Breast epithelium (tissue), 4 donors: ENCODE results near the gene TBL2. TPM values are rescaled to one million over a fixed set of nuclear protein-coding genes. Genes with fewer than 3 reads are reported as not detected.
"Not testable (repeated sequence)": the region's sequence is repeated elsewhere in the genome, so short reads cannot be mapped to it uniquely, and the experiment has no call there.

ENCODE experiments used
- DNase-seq, 2 donors: peaks; one replicate each; pipeline ENCODE4 v3.0.0-alpha.2; 2019; ENCODE audit warnings: low spot score in 2 of 2
- H3K27ac ChIP-seq, 2 donors: fragments of 200-600 bp; sonication (generic) in 1 of 2; one replicate each; pipeline ENCODE4 v1.5.1; 2016 to 2019; ENCODE audit warnings: mild to moderate bottlenecking in 1 of 2
- H3K27me3 ChIP-seq, 2 donors: fragments of 200-600 bp; sonication (generic) in 1 of 2; one replicate each; pipeline versions ENCODE4 v1.5.1 to v1.6.0; 2017 to 2019; ENCODE audit warnings: control low read depth in 1 of 2, mild to moderate bottlenecking in 1 of 2
- H3K36me3 ChIP-seq: fragments of 200-600 bp; one replicate; pipeline ENCODE4 v1.5.1; 2019
- H3K4me1 ChIP-seq, 2 donors: fragments of 200-600 bp; sonication (generic); one replicate each; pipeline ENCODE4 v1.5.1; 2016 to 2019; ENCODE audit warnings: control low read depth in 1 of 2
- H3K4me3 ChIP-seq, 3 donors: fragments of 200-600 bp; sonication (generic); 1 replicate in 2 of 3; 2 replicates in 1 of 3; pipeline ENCODE4 v1.5.1; 2016 to 2019; ENCODE audit warnings: mild to moderate bottlenecking in 3 of 3, moderate library complexity in 2 of 3
- H3K9me3 ChIP-seq, 2 donors: fragments of 200-600 bp; sonication (generic) in 1 of 2; one replicate each; pipeline ENCODE4 v1.5.1; 2016 to 2019; ENCODE audit warnings: control low read depth in 1 of 2
- CTCF ChIP-seq, 3 donors: fragments of 450-650 bp; IDR thresholded peaks; one replicate each; pipeline ENCODE4 v1.5.1; 2016 to 2017; ENCODE audit warnings: antibody characterized with exemption in 3 of 3, mild to moderate bottlenecking in 3 of 3, moderate library complexity in 3 of 3
- POLR2A ChIP-seq: fragments of 450-650 bp; IDR thresholded peaks from one replicate; pipeline ENCODE4 v1.6.1; 2016; ENCODE audit warnings: antibody characterized with exemption, mild to moderate bottlenecking, moderate library complexity
- POLR2AphosphoS5 ChIP-seq, 3 donors: sonication (generic); formaldehyde crosslinking; IDR thresholded peaks; one replicate each; pipeline ENCODE4 v1.6.1; 2017; ENCODE audit warnings: antibody characterized with exemption in 3 of 3
- intact Hi-C: fragments of 100-400 bp; cut with DNase I; formaldehyde crosslinking; loops from one replicate; pipeline ENCODE4 v1.15.1; 2023; ENCODE audit warnings: low total_unique reads
- total RNA-seq, 3 donors: library from RNA; depleted of rRNA; stranded (reverse); fragments of >200 nt; gene quantifications; one replicate each; pipeline ENCODE4 v1.1.0, GENCODE V29; 2016

TBL2 gene
- total RNA-seq, 3 donors from 2014 or later, result 31.0 to 39.3 (median 32.1) TPM

DNA sequence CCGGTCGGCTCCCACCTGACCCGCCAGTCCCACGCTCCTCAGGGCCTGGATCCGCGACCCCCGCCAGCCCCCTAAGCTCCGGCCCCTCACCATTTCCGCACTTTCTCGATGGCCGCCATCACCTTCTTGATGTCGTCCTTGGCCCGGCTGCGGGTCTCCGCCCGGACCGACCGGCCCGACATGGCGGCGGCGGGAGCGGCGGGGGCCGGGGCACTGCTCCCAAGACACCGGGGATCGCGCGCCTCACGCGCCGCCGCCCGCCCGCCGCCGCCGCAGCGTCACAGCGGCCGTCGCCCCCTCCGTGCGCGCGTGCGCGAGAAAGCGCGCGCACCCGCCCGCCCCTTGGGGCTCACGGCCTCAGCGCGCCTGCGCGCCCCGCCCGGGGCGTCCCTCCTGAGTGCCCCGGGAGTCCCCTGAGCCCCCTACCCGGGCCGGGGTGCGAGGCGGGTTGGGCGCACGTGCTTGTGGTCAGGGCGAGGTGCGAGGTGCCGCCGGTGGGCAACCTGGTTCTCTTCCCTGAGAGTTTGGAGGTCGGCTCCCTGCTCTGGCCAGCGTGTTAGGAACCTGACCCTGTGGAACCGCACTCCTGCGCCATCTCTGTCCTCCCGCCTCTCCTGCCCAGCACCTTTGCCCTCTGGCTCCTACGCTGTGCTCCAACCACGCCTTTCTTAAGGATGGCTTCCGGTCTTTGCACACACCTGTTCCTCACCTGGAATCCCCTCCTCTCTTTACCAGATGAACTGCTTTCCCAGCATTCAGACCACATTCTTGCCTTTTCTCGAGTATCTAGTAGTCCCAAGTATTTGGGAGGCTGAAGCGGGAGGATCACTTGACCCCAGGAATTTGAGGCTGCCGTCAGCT is 20.8 kb downstream of the TBL2 start, which contains the start of gene BCL7B:
TSS of gene BCL7B (minus strand) at position 294 of the 861 bp plus-strand sequence. CDS start at position 182, 112 bp downstream.
- peaks cover 0 to 9% of the 10 kb centered on the region in 2 donors for H3K4me1 ChIP-seq
- intact Hi-C loops, result no loop called here
- no peaks in the 10 kb centered on the region for H3K27me3 ChIP-seq
- peak; percentile 3 to 46 (median 46) for TF ChIP-seq POLR2AphosphoS5 (IDR thresholded peaks at IDR 0.05)
- TF ChIP-seq POLR2A, result no peak
- DNase-seq, result peak; percentile 27 to 58
- H3K27ac ChIP-seq, result peak within 1 kb of the TSS; percentile 99 to 100
- H3K36me3 ChIP-seq, result no peaks in the 10 kb centered on the region
- H3K4me3 ChIP-seq, result peak within 1 kb of the TSS; percentile 73 to 94 (median 81)
- H3K9me3 ChIP-seq, result no peaks in the 10 kb centered on the region

DNA sequence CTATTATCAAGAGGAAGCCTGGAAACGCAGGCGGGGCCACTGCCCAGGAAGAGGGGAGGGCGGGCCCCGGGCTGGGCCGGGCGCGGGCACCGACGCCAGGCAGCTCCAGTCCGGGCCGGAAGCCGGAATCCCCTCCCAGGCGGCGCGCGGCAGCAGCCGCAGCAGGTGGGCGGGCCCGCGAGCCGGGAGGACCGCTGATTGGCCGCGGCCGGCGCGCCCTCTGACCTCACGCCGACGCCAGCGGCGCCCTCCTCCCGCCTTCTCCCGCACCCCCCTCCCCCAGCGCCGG is 21.3 kb downstream of the TBL2 start:
- no peaks in the 10 kb centered on the region for H3K36me3 ChIP-seq
- TF ChIP-seq CTCF (IDR thresholded peaks at IDR 0.05) (no peak), POLR2AphosphoS5 (IDR thresholded peaks at IDR 0.05) (peak in 1 of 3 donors; percentile 7)
- H3K27ac ChIP-seq, result peak overlapping the region; percentile 99 to 100
- no peaks in the 10 kb centered on the region for H3K27me3 ChIP-seq
- peaks cover 0 to 9% of the 10 kb centered on the region in 2 donors for H3K4me1 ChIP-seq
- intact Hi-C loops, result no loop called here
- no peaks in the 10 kb centered on the region for H3K9me3 ChIP-seq
- peak overlapping the region; percentile 73 to 94 (median 81) for H3K4me3 ChIP-seq
- DNase-seq, result peak; percentile 89 to 91

GRCh38 chr7:73556208-73557107 is 21.9 kb downstream of the TBL2 start:
- H3K27ac ChIP-seq, result peak overlapping the region; percentile 99 to 100
- peak overlapping the region; percentile 73 to 94 (median 81) for H3K4me3 ChIP-seq
- peak in 1 of 3 donors; percentile 2 for TF ChIP-seq POLR2AphosphoS5 (IDR thresholded peaks at IDR 0.05)
- TF ChIP-seq POLR2A, result no peak
- intact Hi-C loops, result no loop called here
- peaks cover 0 to 9% of the 10 kb centered on the region in 2 donors for H3K4me1 ChIP-seq
- no peaks in the 10 kb centered on the region for H3K9me3 ChIP-seq
- no peaks in the 10 kb centered on the region for H3K36me3 ChIP-seq
- no peaks in the 10 kb centered on the region for H3K27me3 ChIP-seq
- no peak for DNase-seq

- no peak for TF ChIP-seq CTCF (IDR thresholded peaks at IDR 0.05)
- TF ChIP-seq POLR2AphosphoS5 (IDR thresholded peaks at IDR 0.05), result no peak
- TF ChIP-seq POLR2A, result no peak
- Histone ChIP-seq H3K9me3 (no peaks in the 10 kb centered on the region), H3K27ac (peak overlapping the region in 1 of 2 donors; percentile 4), H3K36me3 (no peaks in the 10 kb centered on the region), H3K27me3 (no peaks in the 10 kb centered on the region), H3K4me3 (peak overlapping the region; percentile 73 to 94 (median 81)), H3K4me1 (peaks cover 0 to 9% of the 10 kb centered on the region in 2 donors)
- intact Hi-C loops, result no loop called here
- no peak for DNase-seq
Observed at GRCh38 chr7:73555411-73555982, 22.9 kb downstream of the TBL2 start.

- intact Hi-C loops, H3K4me3 ChIP-seq, H3K27me3 ChIP-seq, DNase-seq, H3K27ac ChIP-seq, H3K9me3 ChIP-seq, H3K4me1 ChIP-seq, H3K36me3 ChIP-seq: not testable (repeated sequence)
Observed at GRCh38 chr7:73550093-73550492, 28.3 kb downstream of the TBL2 start.

GRCh38 chr7:73549176-73549575 is 29.2 kb downstream of the TBL2 start:
- no peak for TF ChIP-seq CTCF (IDR thresholded peaks at IDR 0.05)
- no peak for TF ChIP-seq POLR2AphosphoS5 (IDR thresholded peaks at IDR 0.05)
- TF ChIP-seq POLR2A, result no peak
- H3K36me3 ChIP-seq, result no peaks in the 10 kb centered on the region
- no peaks in the 10 kb centered on the region for H3K4me1 ChIP-seq

More at GRCh38 chr7:73549176-73549575, 29.2 kb downstream of the TBL2 start:
- H3K27ac ChIP-seq, result no peak overlapping the region
- H3K9me3 ChIP-seq, result no peaks in the 10 kb centered on the region
- H3K27me3 ChIP-seq, result no peaks in the 10 kb centered on the region
- intact Hi-C loops, result no loop called here
- no peak for DNase-seq
- no peak overlapping the region for H3K4me3 ChIP-seq
